Measurements from ENCODE around the gene PSMD6.
A peak's percentile ranks its signal among the peaks of the same experiment; 100 is the strongest.

PSMD6 gene

GRCh38 chr3:63980830-63981498 lies 42.3 kb downstream of the PSMD6 start:
- DNase-seq (ENCODE audit: low spot score), result no peak
- Histone ChIP-seq H3K27ac (no peak overlapping the region), H3K4me3 (no peak overlapping the region)
- TF ChIP-seq CTCF (IDR thresholded peaks at IDR 0.05), result no peak

- no peak for TF ChIP-seq CTCF (IDR thresholded peaks at IDR 0.05)
- H3K4me3 ChIP-seq, result no peak overlapping the region
- no peak for DNase-seq (ENCODE audit: low spot score)
- H3K27ac ChIP-seq, result no peak overlapping the region
Measured at GRCh38 chr3:63980019-63980418, 43.3 kb downstream of the PSMD6 start.

GRCh38 chr3:63979093-63979885 lies 44.0 kb downstream of the PSMD6 start:
- DNase-seq (ENCODE audit: low spot score), result no peak
- H3K4me3 ChIP-seq, result no peak overlapping the region
- TF ChIP-seq CTCF (IDR thresholded peaks at IDR 0.05), result no peak

GRCh38 chr3:63977893-63978292 lies 45.4 kb downstream of the PSMD6 start:
- no peak overlapping the region for H3K4me3 ChIP-seq
- no peak for DNase-seq (ENCODE audit: low spot score)
- H3K27ac ChIP-seq, result no peak overlapping the region
- no peak for TF ChIP-seq CTCF (IDR thresholded peaks at IDR 0.05)

More at GRCh38 chr3:63979093-63979885, 44.0 kb downstream of the PSMD6 start:
- H3K27ac ChIP-seq, result peak overlapping the region in 1 of 2 donors; percentile 6

- TF ChIP-seq CTCF (IDR thresholded peaks at IDR 0.05), result no peak
- DNase-seq (ENCODE audit: low spot score), result no peak
- peak overlapping the region; percentile 30 to 56 for H3K27ac ChIP-seq
- H3K4me3 ChIP-seq, result no peak overlapping the region
Measured at GRCh38 chr3:63976872-63977200, 46.5 kb downstream of the PSMD6 start.

- H3K27ac ChIP-seq, result peak overlapping the region; percentile 13 to 30
- peak overlapping the region; percentile 14 for H3K4me3 ChIP-seq
- DNase-seq (ENCODE audit: low spot score), result no peak
Measured at GRCh38 chr3:63976161-63976871, 47.0 kb downstream of the PSMD6 start.

More at GRCh38 chr3:63976161-63976871, 47.0 kb downstream of the PSMD6 start:
- TF ChIP-seq CTCF (IDR thresholded peaks at IDR 0.05), result no peak

Measured in coronary artery (tissue), 2 donors.